ENCODE data around the gene DIABLO.
A peak's percentile ranks its signal among the peaks of the same experiment; 100 is the strongest.
"Not testable (repeated sequence)": the region's sequence is repeated elsewhere in the genome, so short reads cannot be mapped to it uniquely, and the experiment has no call there.

The DIABLO gene

GRCh38 chr12:122208073-122208820 lies 17.6 kb downstream of the DIABLO start:
- DNase-seq (ENCODE audit: low read depth in 2 of 2) = no peak

DNA sequence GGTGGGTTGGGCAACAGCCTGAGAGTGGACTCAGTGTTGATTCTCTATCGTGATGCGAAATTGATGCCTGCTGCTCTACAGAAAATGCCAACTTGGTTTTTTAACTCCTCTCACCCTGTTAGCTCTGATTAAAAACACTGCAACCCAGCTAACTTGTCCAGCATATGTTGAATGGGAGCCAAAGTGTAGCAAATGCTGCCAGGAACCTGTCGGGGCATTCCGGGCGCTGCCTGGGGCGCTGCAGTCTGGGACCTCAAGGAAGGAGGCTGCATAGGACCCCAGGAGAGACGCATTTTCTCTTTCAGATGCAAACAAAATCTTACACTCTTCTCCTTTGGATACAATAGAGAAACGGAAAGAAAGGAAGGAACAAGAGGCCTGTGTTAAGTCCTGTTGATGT lies 18.5 kb downstream of the DIABLO start:
- no peak for DNase-seq (ENCODE audit: low read depth in 2 of 2)

GRCh38 chr12:122206976-122207375 lies 18.9 kb downstream of the DIABLO start:
- no peak for DNase-seq (ENCODE audit: low read depth in 2 of 2)

- DNase-seq (ENCODE audit: low read depth in 2 of 2) = no peak
Measured at GRCh38 chr12:122206111-122206881, 19.6 kb downstream of the DIABLO start.

GRCh38 chr12:122205053-122205925 lies 20.6 kb downstream of the DIABLO start:
- DNase-seq (ENCODE audit: low read depth in 2 of 2) = no peak

DNA sequence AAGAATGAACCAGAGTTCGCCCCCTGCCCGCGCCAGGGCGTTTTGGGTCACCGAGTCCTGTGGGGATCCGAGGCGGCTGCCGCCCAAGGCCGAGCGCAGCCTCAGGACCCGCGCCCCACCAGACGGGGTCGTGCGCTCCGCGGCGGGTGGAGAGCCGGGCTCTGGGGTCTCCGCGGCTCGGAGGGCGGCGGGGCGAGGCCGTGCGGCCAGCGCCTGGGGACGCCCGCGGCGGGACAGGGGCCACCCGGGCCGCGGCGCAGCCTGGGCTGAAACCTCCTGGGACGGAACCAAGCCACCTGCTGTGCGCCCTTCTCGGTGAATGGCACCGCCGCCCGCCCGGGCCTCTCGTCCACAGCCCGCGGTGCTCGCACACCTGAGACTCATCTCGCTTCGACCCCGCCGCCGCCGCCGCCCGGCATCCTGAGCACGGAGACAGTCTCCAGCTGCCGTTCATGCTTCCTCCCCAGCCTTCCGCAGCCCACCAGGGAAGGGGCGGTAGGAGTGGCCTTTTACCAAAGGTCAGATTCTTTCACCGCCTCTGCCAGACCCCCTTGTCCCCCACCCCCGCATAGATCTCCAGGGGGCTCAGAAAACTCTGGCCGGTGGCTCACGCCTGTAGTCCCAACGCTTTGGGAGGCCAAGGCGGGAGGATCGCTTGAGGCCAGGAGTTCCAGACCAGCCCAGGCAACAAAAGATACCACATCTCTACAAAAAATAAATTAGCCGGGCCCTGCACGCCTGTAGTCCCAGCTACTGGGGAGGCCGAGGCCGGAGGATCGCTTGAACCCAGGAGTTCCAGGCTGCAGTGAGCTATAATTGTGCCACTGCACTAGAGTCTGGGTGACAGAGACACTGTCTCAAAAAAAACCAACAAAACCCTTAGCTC lies 21.4 kb downstream of the DIABLO start:
- DNase-seq (ENCODE audit: low read depth in 2 of 2) = no peak

- DNase-seq (ENCODE audit: low read depth in 2 of 2) = peak; percentile 38 to 58
Measured at GRCh38 chr12:122203301-122204166, 22.3 kb downstream of the DIABLO start, which contains the start of gene B3GNT4. TSS of gene B3GNT4 (plus strand) at chr12:122203709. CDS start at chr12:122204619, 910 bp downstream.

- DNase-seq (ENCODE audit: low read depth in 2 of 2) = not testable (repeated sequence)
Measured at GRCh38 chr12:122202811-122203210, 23.0 kb downstream of the DIABLO start.

DNA sequence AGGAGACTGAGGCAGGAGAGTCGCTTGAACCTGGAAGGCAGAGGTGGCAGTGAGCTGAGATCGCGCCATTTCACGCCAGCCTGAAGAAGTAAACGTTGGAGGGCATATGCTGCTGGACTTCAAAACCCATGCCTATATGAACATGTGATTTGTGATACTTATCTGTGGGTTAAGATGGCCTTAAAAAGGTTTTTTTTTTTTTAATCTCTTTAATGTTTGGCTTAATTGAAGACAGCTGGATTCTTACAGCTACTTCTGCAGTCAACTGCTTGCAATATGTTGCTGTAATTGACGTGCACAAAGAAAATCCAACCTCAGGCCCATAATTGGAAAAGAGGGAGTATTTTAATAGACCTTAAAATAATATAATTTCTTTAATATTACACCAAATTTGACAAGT lies 23.8 kb downstream of the DIABLO start:
- DNase-seq (ENCODE audit: low read depth in 2 of 2) = no peak

DNA sequence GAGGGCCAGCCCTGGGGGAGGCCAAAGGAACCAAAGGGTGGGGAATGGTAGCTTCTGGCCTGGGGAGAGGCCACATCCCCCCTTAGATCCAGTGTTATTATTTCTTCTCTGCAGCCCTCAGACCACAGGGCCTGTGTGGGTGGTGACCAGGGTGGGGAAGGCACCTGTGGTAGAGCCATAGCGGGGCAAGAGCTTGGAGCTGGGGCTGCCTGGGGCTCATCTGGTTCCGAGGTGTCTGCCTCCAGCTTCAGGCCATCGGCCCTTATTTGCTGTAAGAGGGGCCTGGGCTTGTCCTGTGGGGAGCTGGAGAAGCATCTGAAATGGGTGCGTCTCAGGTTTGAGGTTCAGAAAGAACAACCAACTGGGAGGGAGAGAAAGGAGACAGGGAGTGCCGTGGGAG lies 24.5 kb downstream of the DIABLO start:
- DNase-seq (ENCODE audit: low read depth in 2 of 2) = no peak

GRCh38 chr12:122200541-122201175 lies 25.2 kb downstream of the DIABLO start:
- no peak for DNase-seq (ENCODE audit: low read depth in 2 of 2)

DNA sequence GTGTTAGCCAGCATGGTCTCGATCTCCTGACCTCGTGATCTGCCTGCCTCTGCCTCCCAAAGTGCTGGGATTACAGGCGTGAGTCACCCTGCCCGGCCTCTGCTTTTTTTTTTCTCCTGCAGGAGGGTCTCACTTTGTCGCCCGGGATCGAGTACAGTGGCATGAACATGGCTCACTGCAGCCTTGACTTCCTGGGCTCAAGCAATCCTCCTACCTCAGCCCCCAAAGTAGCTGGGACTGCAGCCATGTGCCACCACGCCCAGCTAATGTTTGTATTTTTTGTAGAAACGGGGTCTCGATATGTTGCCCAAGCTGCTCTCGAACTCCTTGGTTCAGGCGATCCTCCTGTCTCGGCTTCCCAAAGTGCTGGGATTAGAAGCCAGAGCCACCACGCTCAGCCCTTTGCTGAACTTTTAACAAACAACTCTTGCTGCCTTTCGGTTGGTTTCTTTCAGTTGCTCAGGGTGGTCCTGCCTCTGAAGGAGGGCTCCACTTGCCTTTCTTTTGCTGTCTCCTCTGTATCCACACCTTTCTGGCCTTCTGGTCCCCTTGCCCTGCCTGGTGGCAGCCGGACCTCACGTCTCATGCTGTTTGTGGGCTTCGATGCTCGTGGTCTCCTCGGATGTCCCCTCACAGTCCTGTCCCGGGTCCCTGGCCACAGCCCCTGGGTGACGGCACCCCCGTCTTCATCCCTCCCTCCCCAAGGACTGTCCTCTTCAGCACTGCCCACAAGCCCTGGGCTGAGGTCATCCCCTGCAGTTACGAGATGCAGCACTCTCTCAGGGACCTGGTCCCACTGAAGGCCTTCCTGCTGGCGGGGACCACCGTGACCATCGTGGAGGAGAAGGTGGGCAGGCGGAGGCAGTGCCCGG lies 26.1 kb downstream of the DIABLO start:
- no peak for DNase-seq (ENCODE audit: low read depth in 2 of 2)

DNA sequence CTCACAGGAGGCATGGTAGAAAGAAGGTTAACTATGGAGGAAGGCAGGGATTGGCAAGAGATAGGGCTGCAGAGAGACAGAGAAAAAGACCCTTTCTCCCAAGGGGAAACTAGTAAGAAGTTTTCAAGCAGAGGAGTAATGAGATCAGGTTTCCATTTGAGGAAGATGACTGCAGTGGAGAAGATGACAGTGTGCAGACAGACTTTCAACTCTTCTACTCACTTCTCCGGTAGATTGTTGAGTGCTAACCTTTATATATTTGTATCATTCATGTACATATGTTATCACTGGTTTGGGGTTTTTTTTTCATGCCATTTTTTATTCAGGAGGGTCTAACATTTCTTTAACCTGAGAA lies 28.3 kb downstream of the DIABLO start:
- no peak for DNase-seq (ENCODE audit: low read depth in 2 of 2)

GRCh38 chr12:122195405-122195804 lies 30.4 kb downstream of the DIABLO start:
- no peak for DNase-seq (ENCODE audit: low read depth in 2 of 2)

GRCh38 chr12:122194804-122195203 lies 31.0 kb downstream of the DIABLO start:
- DNase-seq (ENCODE audit: low read depth in 2 of 2) = no peak

- DNase-seq (ENCODE audit: low read depth in 2 of 2) = no peak
Measured at GRCh38 chr12:122192441-122192840, 33.4 kb downstream of the DIABLO start.

GRCh38 chr12:122190842-122191668 lies 34.8 kb downstream of the DIABLO start:
- peak; percentile 58 to 72 for DNase-seq (ENCODE audit: low read depth in 2 of 2)
